OCI-LY1 (cell line): ENCODE measurements around the gene CSH1.
A peak's percentile ranks its signal among the peaks of the same experiment; 100 is the strongest.
"Not testable (repeated sequence)": the region's sequence is repeated elsewhere in the genome, so short reads cannot be mapped to it uniquely, and the experiment has no call there.

Source experiments
- H2AFZ ChIP-seq: fragments of 200-600 bp; sonication (generic), shearing (Covaris generic); 2 replicates; pipeline ENCODE4 v1.6.0; 2014; ENCODE audit warnings: antibody characterized with exemption, mild to moderate bottlenecking, low read length
- H3F3A ChIP-seq: fragments of 200-600 bp; sonication (generic), shearing (Covaris generic); 2 replicates; pipeline ENCODE4 v1.6.0; 2014; ENCODE audit warnings: mild to moderate bottlenecking, antibody characterized with exemption, low read length, moderate library complexity; ENCODE audit not compliant: insufficient read depth
- H3K27ac ChIP-seq: fragments of 200-600 bp; sonication (generic); 2 replicates; pipeline ENCODE4 v1.5.1; 2014; ENCODE audit warnings: low read length, mixed run types, mild to moderate bottlenecking, low read depth; ENCODE audit not compliant: poor library complexity, severe bottlenecking
- H3K27me3 ChIP-seq: fragments of 200-600 bp; sonication (generic); 2 replicates; pipeline ENCODE4 v1.6.0; 2014; ENCODE audit warnings: antibody characterized with exemption, mild to moderate bottlenecking, low read length, moderate library complexity; ENCODE audit not compliant: insufficient read depth
- H3K36me3 ChIP-seq: fragments of 200-600 bp; sonication (generic); 2 replicates; pipeline ENCODE4 v1.6.1; 2014; ENCODE audit warnings: mild to moderate bottlenecking, antibody characterized with exemption, low read length, moderate library complexity, mixed read lengths; ENCODE audit not compliant: insufficient read depth
- H3K4me1 ChIP-seq: fragments of 200-600 bp; sonication (generic); 2 replicates; pipeline ENCODE4 v1.5.1; 2014; ENCODE audit warnings: mild to moderate bottlenecking, low read length, moderate library complexity; ENCODE audit not compliant: insufficient read depth, severe bottlenecking
- H3K4me2 ChIP-seq: fragments of 200-600 bp; sonication (generic), shearing (Covaris generic); 2 replicates; pipeline ENCODE4 v1.6.1; 2014; ENCODE audit warnings: low read length
- H3K4me3 ChIP-seq: fragments of 200-600 bp; sonication (generic); 2 replicates; pipeline ENCODE4 v1.5.1; 2014; ENCODE audit warnings: low read length, low read depth, mild to moderate bottlenecking, mixed read lengths; ENCODE audit not compliant: poor library complexity, severe bottlenecking
- H3K79me2 ChIP-seq: fragments of 200-600 bp; shearing (Covaris generic); 2 replicates; pipeline ENCODE4 v1.6.1; 2016; ENCODE audit warnings: mixed run types, low read length, mixed read lengths; ENCODE audit not compliant: insufficient read depth
- H3K9ac ChIP-seq: fragments of 200-600 bp; sonication (generic), shearing (Covaris generic); 2 replicates; pipeline ENCODE4 v1.6.1; 2014; ENCODE audit warnings: mild to moderate bottlenecking, low read length, mixed read lengths
- H3K9me2 ChIP-seq: fragments of 200-600 bp; sonication (generic), shearing (Covaris generic); 2 replicates; pipeline ENCODE4 v1.6.1; 2014; ENCODE audit warnings: low read depth, mild to moderate bottlenecking, low read length, mixed read lengths
- H3K9me3 ChIP-seq: fragments of 200-600 bp; shearing (Covaris generic); 2 replicates; pipeline ENCODE4 v1.6.1; 2014; ENCODE audit warnings: low read length, mixed read lengths
- H4K20me1 ChIP-seq: fragments of 200-600 bp; sonication (generic), shearing (Covaris generic); 2 replicates; pipeline ENCODE4 v1.6.0; 2016; ENCODE audit warnings: mild to moderate bottlenecking, low read length; ENCODE audit not compliant: insufficient read depth
- CTCF ChIP-seq: fragments of 200-600 bp; sonication (generic), shearing (Covaris generic); IDR thresholded peaks from 2 replicates; pipeline ENCODE4 v1.5.1; 2017; ENCODE audit warnings: mild to moderate bottlenecking, antibody characterized with exemption, low read length, moderate library complexity, mixed read lengths
- EZH2 ChIP-seq: fragments of 200-600 bp; sonication (generic), shearing (Covaris generic); IDR thresholded peaks from 2 replicates; pipeline ENCODE4 v1.8.0; 2017; ENCODE audit warnings: borderline replicate concordance, mixed run types, mild to moderate bottlenecking, antibody characterized with exemption, low read length, moderate library complexity, mixed read lengths

CSH1 gene

GRCh38 chr17:63880706-63881105, 15.7 kb downstream of the CSH1 start:
- Histone ChIP-seq H2AFZ (no peak overlapping the region), H3K27ac (no peak overlapping the region), H3K27me3 (peaks cover 7% of the 10 kb centered on the region)

GRCh38 chr17:63878413-63878812, 18.0 kb downstream of the CSH1 start:
- not testable (repeated sequence) for H4K20me1 ChIP-seq, H3K27ac ChIP-seq, H3K9me3 ChIP-seq, H2AFZ ChIP-seq, H3K27me3 ChIP-seq, H3K4me1 ChIP-seq, H3K9ac ChIP-seq, H3K36me3 ChIP-seq, H3F3A ChIP-seq, H3K4me3 ChIP-seq, H3K79me2 ChIP-seq, H3K9me2 ChIP-seq
- H3K4me2 ChIP-seq, result peak overlapping the region; percentile 24; the same call in 1 of the 2 replicates

More at GRCh38 chr17:63880706-63881105, 15.7 kb downstream of the CSH1 start:
- Histone ChIP-seq H3K4me1 (no peaks in the 10 kb centered on the region), H3F3A (no peaks in the 10 kb centered on the region), H4K20me1 (no peaks in the 10 kb centered on the region), H3K9ac (no peak overlapping the region), H3K36me3 (no peaks in the 10 kb centered on the region), H3K9me2 (no peaks in the 10 kb centered on the region), H3K4me3 (no peak overlapping the region), H3K79me2 (no peaks in the 10 kb centered on the region), H3K4me2 (no peak overlapping the region), H3K9me3 (no peaks in the 10 kb centered on the region)
- TF ChIP-seq EZH2, result no peak
- no peak for TF ChIP-seq CTCF

- not testable (repeated sequence) for H3K9ac ChIP-seq, H3K27me3 ChIP-seq, H3K9me2 ChIP-seq, H3K4me1 ChIP-seq, H3K9me3 ChIP-seq, H3K36me3 ChIP-seq, H3K79me2 ChIP-seq, H2AFZ ChIP-seq, H4K20me1 ChIP-seq, H3K4me2 ChIP-seq, H3K4me3 ChIP-seq, H3K27ac ChIP-seq, H3F3A ChIP-seq
Observed at GRCh38 chr17:63874693-63875092, 21.7 kb downstream of the CSH1 start.

- H3K4me3 ChIP-seq, H3K27ac ChIP-seq, H3K79me2 ChIP-seq, H3K36me3 ChIP-seq, H3K4me2 ChIP-seq, H3K9ac ChIP-seq, H4K20me1 ChIP-seq, H3F3A ChIP-seq, H3K9me2 ChIP-seq, H3K4me1 ChIP-seq, H3K27me3 ChIP-seq, H2AFZ ChIP-seq, H3K9me3 ChIP-seq: not testable (repeated sequence)
Observed at GRCh38 chr17:63874061-63874626, 22.2 kb downstream of the CSH1 start.

- not testable (repeated sequence) for H3K9me2 ChIP-seq, H3K9ac ChIP-seq, H3K4me1 ChIP-seq, H3K79me2 ChIP-seq, H2AFZ ChIP-seq, H3K36me3 ChIP-seq, H3K27ac ChIP-seq, H3K9me3 ChIP-seq, H3K4me2 ChIP-seq, H3K4me3 ChIP-seq, H3F3A ChIP-seq, H4K20me1 ChIP-seq, H3K27me3 ChIP-seq
Observed at GRCh38 chr17:63873577-63873976, 22.8 kb downstream of the CSH1 start, which contains the start of gene CSH2. Gene CSH2, minus strand, starts transcription at chr17:63873677. Its CDS starts 63 bp downstream, at chr17:63873614.

GRCh38 chr17:63871646-63872365, 24.6 kb downstream of the CSH1 start:
- not testable (repeated sequence) for H3F3A ChIP-seq

GRCh38 chr17:63870292-63870665, 26.1 kb downstream of the CSH1 start:
- H2AFZ ChIP-seq, H3K36me3 ChIP-seq, H3K4me3 ChIP-seq, H3K79me2 ChIP-seq, H3F3A ChIP-seq, H3K9me3 ChIP-seq, H3K9me2 ChIP-seq, H4K20me1 ChIP-seq, H3K4me2 ChIP-seq, H3K4me1 ChIP-seq, H3K27me3 ChIP-seq, H3K9ac ChIP-seq, H3K27ac ChIP-seq: not testable (repeated sequence)

More at GRCh38 chr17:63871646-63872365, 24.6 kb downstream of the CSH1 start:
- H3K27ac ChIP-seq, H3K4me1 ChIP-seq, H3K36me3 ChIP-seq, H3K4me2 ChIP-seq, H4K20me1 ChIP-seq, H3K9me2 ChIP-seq, H3K4me3 ChIP-seq, H3K9ac ChIP-seq, H3K9me3 ChIP-seq, H2AFZ ChIP-seq, H3K79me2 ChIP-seq, H3K27me3 ChIP-seq: not testable (repeated sequence)
